ENCODE results near the gene UBR4. TPM values are rescaled to one million over a fixed set of nuclear protein-coding genes. Genes with fewer than 3 reads are reported as not detected.

UBR4 gene
- total and polyA plus RNA-seq, 2 of the 8 experiments (the other 6 are each of a cell fraction or from before 2014, with no cell fraction given): 139 to 152 TPM

- Histone ChIP-seq H4K91ac (replicated peaks; ENCODE audit: insufficient read length, low read length) (no peak overlapping the region), H3K56ac (replicated peaks; ENCODE audit: insufficient read length, low read depth, low read length) (no peak overlapping the region), H3K9ac (replicated peaks in 1 of 4; ENCODE audit: extremely low read depth in 1 of 4, low read depth in 3 of 4, low read length in 3 of 4) (no peak overlapping the region), H4K20me1 (replicated peaks in 1 of 2; ENCODE audit: control insufficient read depth in 1 of 2, insufficient read depth in 2 of 2, low read length in 2 of 2) (peaks cover 0 to 5% of the 10 kb centered on the region in 2 experiments), H3K27ac (ENCODE audit: low read depth, low read length) (no peak overlapping the region), H3K27me3 (replicated peaks in 1 of 4; ENCODE audit: control insufficient read depth in 3 of 4, extremely low read depth in 1 of 4, insufficient read depth in 3 of 4, low read length in 3 of 4) (no peaks in the 10 kb centered on the region), H2BK120ac (replicated peaks; ENCODE audit: low read depth, low read length) (no peak overlapping the region), H3K23ac (ENCODE audit: insufficient read length) (no peak overlapping the region), H3K9me3 (ENCODE audit: insufficient read depth in 2 of 2, low read depth in 1 of 2, low read length in 1 of 2) (no peaks in the 10 kb centered on the region; a peak in 1 of 4 replicates), H3K79me1 (ENCODE audit: low read depth, low read length) (no peaks in the 10 kb centered on the region), H3K4ac (replicated peaks; ENCODE audit: insufficient read length, low read depth, low read length) (no peak overlapping the region), H2AFZ (ENCODE audit: low read length) (no peak overlapping the region), H4K8ac (ENCODE audit: extremely low read depth, insufficient read depth, low read length) (no peak overlapping the region), H3K14ac (ENCODE audit: insufficient read length) (no peak overlapping the region), H2AK5ac (ENCODE audit: low read depth, low read length) (no peak overlapping the region), H2BK15ac (ENCODE audit: low read length) (no peak overlapping the region), H3K79me2 (ENCODE audit: control insufficient read depth in 1 of 2, insufficient read depth in 2 of 2, low read length in 2 of 2) (no peaks in the 10 kb centered on the region), H3K4me2 (ENCODE audit: insufficient read depth in 1 of 2, low read depth in 2 of 2, low read length in 2 of 2) (no peak overlapping the region), H3K18ac (ENCODE audit: extremely low read depth, low read length) (no peak overlapping the region), H2BK12ac (ENCODE audit: low read depth, low read length) (no peak overlapping the region), H4K5ac (ENCODE audit: insufficient read length, low read depth, low read length) (no peak overlapping the region), H3K4me1 (replicated peaks in 1 of 4; ENCODE audit: control insufficient read depth in 3 of 4, insufficient read depth in 4 of 4, low read length in 3 of 4) (no peaks in the 10 kb centered on the region), H2BK20ac (ENCODE audit: low read length) (no peak overlapping the region), H2BK5ac (ENCODE audit: low read depth, low read length) (no peak overlapping the region), H3K4me3 (ENCODE audit: extremely low read depth in 1 of 4, insufficient read depth in 2 of 4, low read depth in 3 of 4, low read length in 4 of 4) (no peak overlapping the region), H3K36me3 (ENCODE audit: control insufficient read depth in 2 of 4, insufficient read depth in 4 of 4, low read length in 3 of 4) (peaks cover 48 to 87% (median 73%) of the 10 kb centered on the region in 4 experiments), H3K23me2 (ENCODE audit: low read depth, low read length) (peaks cover 2% of the 10 kb centered on the region; the same call in 1 of the 2 replicates)
- 98% methylated on average over 5 of the region's 5 CpGs; no CpG with 5 or more reads in 1 of the 2 experiments for WGBS, 2 experiments (ENCODE audit: extremely low coverage in 1 of 2, insufficient coverage in 1 of 2, insufficient read length in 1 of 2, insufficient replicate concordance in 2 of 2, low coverage in 1 of 2, low lambda C conversion rate in 2 of 2, missing lambda C conversion rate in 1 of 2)
- TF ChIP-seq, protein P1, sequence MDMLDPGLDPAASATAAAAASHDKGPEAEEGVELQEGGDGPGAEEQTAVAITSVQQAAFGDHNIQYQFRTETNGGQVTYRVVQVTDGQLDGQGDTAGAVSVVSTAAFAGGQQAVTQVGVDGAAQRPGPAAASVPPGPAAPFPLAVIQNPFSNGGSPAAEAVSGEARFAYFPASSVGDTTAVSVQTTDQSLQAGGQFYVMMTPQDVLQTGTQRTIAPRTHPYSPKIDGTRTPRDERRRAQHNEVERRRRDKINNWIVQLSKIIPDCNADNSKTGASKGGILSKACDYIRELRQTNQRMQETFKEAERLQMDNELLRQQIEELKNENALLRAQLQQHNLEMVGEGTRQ (IDR thresholded peaks at IDR 0.05; ENCODE audit: low read length): no peak
- DNase-seq (ENCODE audit: low read depth in 1 of 2, low spot score in 2 of 2) (no peak), FAIRE-seq (no peak)
- ChIA-PET POLR2A (ENCODE audit: partially characterized antibody) (interaction anchor here (1.3 kb wide), 1 partner anchor 69 kb away, joined by 4 read pairs; the partner anchor contains the start of genes EMC1 and MRTO4), CTCF (ENCODE audit: partially characterized antibody) (no interaction called here)
These were observed 27.8 kb downstream of the UBR4 start for GRCh38 chr1:19182223-19182622.
